Esophagus muscularis mucosa (tissue), 4 donors: ENCODE results near the gene TMEM237. TPM values are rescaled to one million over a fixed set of nuclear protein-coding genes. Genes with fewer than 3 reads are reported as not detected.

ENCODE experiments used
- DNase-seq: peaks from one replicate; pipeline ENCODE4 v3.0.0-alpha.2; 2017; ENCODE audit errors: extremely low spot score
- H3K27ac ChIP-seq, 4 donors: fragments of 200-600 bp; sonication (generic); replicated peaks in 1 of 4; 1 replicate in 3 of 4; 2 replicates in 1 of 4; pipeline ENCODE4 v1.5.1; 2016 to 2019; ENCODE audit warnings: mild to moderate bottlenecking in 1 of 4
- H3K27me3 ChIP-seq, 4 donors: fragments of 200-600 bp; sonication (generic); one replicate each; pipeline versions ENCODE4 v1.5.1 to v1.6.0; 2016 to 2019
- H3K36me3 ChIP-seq, 4 donors: fragments of 200-600 bp; sonication (generic); one replicate each; pipeline ENCODE4 v1.5.1; 2016 to 2019
- H3K4me1 ChIP-seq, 4 donors: fragments of 200-600 bp; sonication (generic); one replicate each; pipeline ENCODE4 v1.5.1; 2016 to 2019
- H3K4me3 ChIP-seq, 4 donors: fragments of 200-600 bp; sonication (generic); 1 replicate in 2 of 4; 2 replicates in 2 of 4; pipeline ENCODE4 v1.5.1; 2016 to 2019; ENCODE audit warnings: mild to moderate bottlenecking in 4 of 4, moderate library complexity in 1 of 4
- H3K9me3 ChIP-seq, 4 donors: fragments of 200-600 bp; sonication (generic); 1 replicate in 3 of 4; 2 replicates in 1 of 4; pipeline ENCODE4 v1.5.1; 2016 to 2019
- CTCF ChIP-seq, 3 experiments: fragments of 200-600 bp in 2 of 3; fragments of 450-650 bp in 1 of 3; sonication (generic) in 2 of 3; IDR thresholded peaks; one replicate each; pipeline ENCODE4 v1.5.1; 2017 to 2019; ENCODE audit warnings: antibody characterized with exemption in 3 of 3, mild to moderate bottlenecking in 2 of 3, moderate library complexity in 1 of 3
- EP300 ChIP-seq: sonication (generic); formaldehyde crosslinking; IDR thresholded peaks from one replicate; pipeline ENCODE4 v1.6.1; 2017; ENCODE audit warnings: antibody characterized with exemption
- POLR2A ChIP-seq: fragments of 450-650 bp; IDR thresholded peaks from one replicate; pipeline ENCODE4 v1.6.1; 2017; ENCODE audit warnings: antibody characterized with exemption, moderate library complexity, mild to moderate bottlenecking, low read depth
- POLR2AphosphoS5 ChIP-seq, 2 donors: sonication (generic); formaldehyde crosslinking; IDR thresholded peaks; one replicate each; pipeline ENCODE4 v1.6.1; 2017; ENCODE audit warnings: antibody characterized with exemption in 2 of 2
- WGBS: methylation state at CpG from one replicate; pipeline ENCODE4 v1.1.5; 2018; 5-methylcytosine and 5-hydroxymethylcytosine counted together
- intact Hi-C: fragments of 100-400 bp; cut with DNase I; formaldehyde crosslinking; loops from one replicate; pipeline ENCODE4 v1.15.1; 2023
- total RNA-seq, 4 donors: library from RNA; depleted of rRNA; stranded (reverse); fragments of >200 nt; gene quantifications; one replicate each; pipeline versions ENCODE4 v1.1.0 to v1.2.1, GENCODE V29; 2016

The TMEM237 gene
- total RNA-seq, 4 donors from 2014 or later: 14.5 to 17.7 (median 16.4) TPM

DNA sequence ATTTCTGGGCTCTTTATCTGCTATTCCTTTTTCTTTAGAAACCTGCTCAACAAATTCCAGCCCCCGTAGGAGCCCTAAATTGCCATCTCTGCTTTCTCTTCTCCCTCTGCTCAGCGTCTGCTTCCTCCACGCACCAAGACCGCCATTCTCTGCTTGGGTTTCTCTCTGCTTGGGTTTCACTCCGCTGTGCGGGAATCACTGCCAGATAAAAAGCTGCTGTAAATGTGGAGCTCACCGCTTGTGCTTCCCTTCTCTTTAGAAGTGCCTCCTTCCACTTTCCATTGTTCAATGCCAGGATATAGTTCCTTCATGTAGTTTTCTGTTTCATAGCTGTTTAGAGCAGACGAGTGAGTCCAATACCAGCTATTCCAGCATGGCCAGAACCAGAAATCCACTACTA, 45.9 kb downstream of the TMEM237 start:
- Histone ChIP-seq H3K27me3 (no peaks in the 10 kb centered on the region), H3K4me3 (no peak overlapping the region), H3K27ac (no peak overlapping the region), H3K4me1 (no peaks in the 10 kb centered on the region), H3K9me3 (no peaks in the 10 kb centered on the region), H3K36me3 (no peaks in the 10 kb centered on the region)
- no peak for DNase-seq
- intact Hi-C loops: no loop called here
- TF ChIP-seq EP300: no peak
- TF ChIP-seq CTCF (IDR thresholded peaks at IDR 0.05): no peak
- TF ChIP-seq POLR2A: no peak
- no peak for TF ChIP-seq POLR2AphosphoS5 (IDR thresholded peaks at IDR 0.05)
- 70% methylated on average over 8 of the region's 8 CpGs for WGBS

DNA sequence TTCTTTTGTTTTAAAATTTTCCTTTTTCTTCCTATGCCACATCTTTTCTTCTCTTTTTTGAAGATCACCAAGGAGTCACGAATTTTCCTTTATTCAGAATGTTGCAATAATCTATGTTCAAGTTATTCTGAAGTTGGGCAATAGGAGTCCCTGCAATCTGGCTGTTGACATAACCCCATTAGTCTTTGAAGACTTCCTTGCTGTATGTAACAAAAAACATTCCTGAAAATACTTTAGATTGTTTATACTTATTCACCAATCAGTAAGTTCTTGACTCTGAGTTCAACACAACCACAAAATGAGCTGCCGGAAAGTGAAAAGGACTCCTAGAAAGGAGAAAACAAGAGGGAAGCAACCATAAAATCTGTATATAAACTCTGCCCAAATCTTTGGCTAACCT, 62.8 kb downstream of the TMEM237 start:
- H3K9me3 ChIP-seq: no peaks in the 10 kb centered on the region
- no peak overlapping the region for H3K4me3 ChIP-seq
- intact Hi-C loops: no loop called here
- TF ChIP-seq CTCF (IDR thresholded peaks at IDR 0.05) (no peak), POLR2AphosphoS5 (IDR thresholded peaks at IDR 0.05) (no peak), EP300 (no peak), POLR2A (no peak)
- no peaks in the 10 kb centered on the region for H3K27me3 ChIP-seq
- no peaks in the 10 kb centered on the region for H3K4me1 ChIP-seq
- H3K27ac ChIP-seq: no peak overlapping the region
- 72% methylated on average over 2 of the region's 2 CpGs for WGBS
- H3K36me3 ChIP-seq: no peaks in the 10 kb centered on the region
- no peak for DNase-seq

DNA sequence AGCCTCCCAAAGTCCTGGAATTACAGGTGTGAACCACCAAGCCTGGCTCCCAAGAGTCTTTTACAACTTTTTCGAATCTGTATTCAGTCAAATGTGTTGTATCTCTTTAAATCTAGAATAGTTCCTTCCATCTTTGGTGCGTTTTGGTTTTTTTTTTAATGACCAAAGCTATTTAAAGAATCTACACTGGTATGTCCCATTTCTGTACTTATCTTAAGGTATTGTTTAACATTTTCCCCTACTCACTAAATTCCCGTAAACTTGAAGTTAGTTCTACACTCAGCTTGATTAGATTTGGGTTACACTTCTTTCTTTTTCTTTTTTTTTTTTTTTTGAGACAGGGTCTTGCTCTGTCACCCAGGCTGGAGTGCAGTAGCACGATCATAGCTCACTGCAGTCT, 63.8 kb downstream of the TMEM237 start:
- intact Hi-C loops: no loop called here
- 67% methylated on average over 4 of the region's 4 CpGs for WGBS
- H3K36me3 ChIP-seq: no peaks in the 10 kb centered on the region
- H3K9me3 ChIP-seq: no peaks in the 10 kb centered on the region
- no peak overlapping the region for H3K27ac ChIP-seq
- no peaks in the 10 kb centered on the region for H3K27me3 ChIP-seq
- DNase-seq: no peak
- H3K4me1 ChIP-seq: no peaks in the 10 kb centered on the region
- H3K4me3 ChIP-seq: no peak overlapping the region
- TF ChIP-seq POLR2A: no peak
- no peak for TF ChIP-seq EP300

- intact Hi-C loops: no loop called here
- H3K4me1 ChIP-seq: no peaks in the 10 kb centered on the region
- no peak overlapping the region for H3K4me3 ChIP-seq
- H3K36me3 ChIP-seq: no peaks in the 10 kb centered on the region
- H3K27ac ChIP-seq: no peak overlapping the region
- H3K27me3 ChIP-seq: no peaks in the 10 kb centered on the region
- H3K9me3 ChIP-seq: no peaks in the 10 kb centered on the region
- 82% methylated on average over 3 of the region's 3 CpGs for WGBS
- no peak for DNase-seq
- no peak for TF ChIP-seq EP300
- no peak for TF ChIP-seq POLR2A
- TF ChIP-seq POLR2AphosphoS5 (IDR thresholded peaks at IDR 0.05): no peak
- TF ChIP-seq CTCF (IDR thresholded peaks at IDR 0.05): no peak
Measured at GRCh38 chr2:201575971-201576370, 67.3 kb downstream of the TMEM237 start.

GRCh38 chr2:201574766-201575165, 68.5 kb downstream of the TMEM237 start:
- intact Hi-C loops: no loop called here
- H3K9me3 ChIP-seq: no peaks in the 10 kb centered on the region
- no peak overlapping the region for H3K27ac ChIP-seq
- DNase-seq: no peak
- no peak overlapping the region for H3K4me3 ChIP-seq
- H3K4me1 ChIP-seq: no peaks in the 10 kb centered on the region
- TF ChIP-seq POLR2A (no peak), CTCF (IDR thresholded peaks at IDR 0.05) (no peak), POLR2AphosphoS5 (IDR thresholded peaks at IDR 0.05) (no peak), EP300 (no peak)
- no peaks in the 10 kb centered on the region for H3K27me3 ChIP-seq
- WGBS: 61% methylated on average over 1 of the region's 1 CpG
- H3K36me3 ChIP-seq: no peaks in the 10 kb centered on the region
